Neural crest cell (in vitro differentiated cells): ENCODE measurements around the gene ADCY3. TPM values are rescaled to one million over a fixed set of nuclear protein-coding genes. Genes with fewer than 3 reads are reported as not detected.

Experiments used
- DNase-seq: peaks from one replicate; pipeline ENCODE4 v3.0.0; 2021; ENCODE audit warnings: low read depth, mixed read lengths, low spot score
- H3K27ac Mint-ChIP-seq: one replicate; pipeline ENCODE4 v1.8.0; 2021; ENCODE audit warnings: mild to moderate bottlenecking, mixed read lengths; ENCODE audit not compliant: unreplicated experiment
- H3K27me3 Mint-ChIP-seq: 2 replicates; pipeline ENCODE4 v1.8.0; 2021; ENCODE audit warnings: low read depth, mild to moderate bottlenecking, mixed read lengths
- H3K36me3 Mint-ChIP-seq: 2 replicates; pipeline ENCODE4 v1.8.0; 2021; ENCODE audit warnings: low read depth, mild to moderate bottlenecking, mixed read lengths
- H3K4me1 Mint-ChIP-seq: 2 replicates; pipeline ENCODE4 v1.8.0; 2021; ENCODE audit warnings: mixed read lengths
- H3K4me3 Mint-ChIP-seq: one replicate; pipeline ENCODE4 v1.8.0; 2021; ENCODE audit warnings: mild to moderate bottlenecking, mixed read lengths
- H3K9me3 Mint-ChIP-seq: 2 replicates; pipeline ENCODE4 v1.8.0; 2021; ENCODE audit warnings: mixed read lengths
- total RNA-seq: library from RNA; stranded (reverse); gene quantifications from 2 replicates; pipeline ENCODE4 v1.2.1, GENCODE V29; 2021
- TF ChIP-seq, protein P1 (sequence below): fragments of 200-600 bp; sonication (generic); conservative IDR thresholded peaks from 2 replicates; pipeline ENCODE4 v1.5.0; 2021; ENCODE audit warnings: antibody characterized with exemption, mild to moderate bottlenecking

Gene ADCY3
- total RNA-seq, 1 donor from 2014 or later, result 49.2 TPM

DNA sequence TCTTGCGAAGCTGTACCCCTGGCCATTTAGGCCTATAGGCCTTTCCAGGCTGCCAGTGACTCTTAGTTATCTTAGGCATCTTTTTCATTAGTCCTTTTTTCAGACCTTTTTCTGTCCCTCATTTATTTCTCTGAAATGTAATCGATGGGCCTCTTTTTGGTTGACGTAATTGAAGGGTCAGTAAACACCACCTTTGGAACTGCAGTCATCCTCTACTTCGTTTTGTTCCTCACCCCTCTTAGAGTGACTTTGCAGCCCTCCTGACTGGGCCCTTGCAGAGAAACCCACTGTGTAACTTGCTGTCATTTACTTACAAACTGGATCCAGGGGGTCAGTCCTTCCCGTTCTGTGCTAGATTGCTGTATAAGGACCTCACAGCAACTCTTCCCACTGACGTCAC lies 103.6 kb downstream of the ADCY3 start:
- Mint-ChIP-seq H3K4me1 (peaks cover 6% of the 10 kb centered on the region), H3K27ac (no peak overlapping the region), H3K36me3 (peaks cover 44% of the 10 kb centered on the region), H3K4me3 (no peak overlapping the region), H3K9me3 (no peaks in the 10 kb centered on the region), H3K27me3 (peaks cover 2% of the 10 kb centered on the region)
- TF ChIP-seq, protein P1, sequence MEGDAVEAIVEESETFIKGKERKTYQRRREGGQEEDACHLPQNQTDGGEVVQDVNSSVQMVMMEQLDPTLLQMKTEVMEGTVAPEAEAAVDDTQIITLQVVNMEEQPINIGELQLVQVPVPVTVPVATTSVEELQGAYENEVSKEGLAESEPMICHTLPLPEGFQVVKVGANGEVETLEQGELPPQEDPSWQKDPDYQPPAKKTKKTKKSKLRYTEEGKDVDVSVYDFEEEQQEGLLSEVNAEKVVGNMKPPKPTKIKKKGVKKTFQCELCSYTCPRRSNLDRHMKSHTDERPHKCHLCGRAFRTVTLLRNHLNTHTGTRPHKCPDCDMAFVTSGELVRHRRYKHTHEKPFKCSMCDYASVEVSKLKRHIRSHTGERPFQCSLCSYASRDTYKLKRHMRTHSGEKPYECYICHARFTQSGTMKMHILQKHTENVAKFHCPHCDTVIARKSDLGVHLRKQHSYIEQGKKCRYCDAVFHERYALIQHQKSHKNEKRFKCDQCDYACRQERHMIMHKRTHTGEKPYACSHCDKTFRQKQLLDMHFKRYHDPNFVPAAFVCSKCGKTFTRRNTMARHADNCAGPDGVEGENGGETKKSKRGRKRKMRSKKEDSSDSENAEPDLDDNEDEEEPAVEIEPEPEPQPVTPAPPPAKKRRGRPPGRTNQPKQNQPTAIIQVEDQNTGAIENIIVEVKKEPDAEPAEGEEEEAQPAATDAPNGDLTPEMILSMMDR, result no peak
- no peak for DNase-seq

DNA sequence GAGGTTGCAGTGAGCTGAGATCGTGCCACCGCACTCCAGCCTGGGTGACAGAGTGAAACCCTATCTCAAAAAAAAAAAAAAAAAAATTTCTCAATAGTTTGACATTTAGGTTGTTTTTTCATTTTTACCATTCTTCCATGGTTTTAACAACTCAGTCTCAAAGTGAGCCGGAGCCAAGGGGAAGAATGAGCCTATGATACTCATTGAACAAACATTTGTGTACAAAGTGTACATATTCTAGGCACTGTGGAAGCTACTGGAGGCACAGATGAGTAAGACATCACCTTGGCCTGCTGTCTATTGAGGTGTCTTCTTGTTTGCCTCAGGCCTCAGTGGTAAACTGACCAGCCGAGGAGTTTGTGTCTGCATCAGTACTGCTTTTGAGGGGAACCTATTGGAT lies 104.9 kb downstream of the ADCY3 start:
- peaks cover 37% of the 10 kb centered on the region for H3K36me3 Mint-ChIP-seq
- H3K4me3 Mint-ChIP-seq, result no peak overlapping the region
- no peaks in the 10 kb centered on the region for H3K4me1 Mint-ChIP-seq
- H3K9me3 Mint-ChIP-seq, result no peaks in the 10 kb centered on the region
- no peaks in the 10 kb centered on the region for H3K27me3 Mint-ChIP-seq
- DNase-seq, result no peak
- no peak overlapping the region for H3K27ac Mint-ChIP-seq
- TF ChIP-seq, protein P1, result no peak

DNA sequence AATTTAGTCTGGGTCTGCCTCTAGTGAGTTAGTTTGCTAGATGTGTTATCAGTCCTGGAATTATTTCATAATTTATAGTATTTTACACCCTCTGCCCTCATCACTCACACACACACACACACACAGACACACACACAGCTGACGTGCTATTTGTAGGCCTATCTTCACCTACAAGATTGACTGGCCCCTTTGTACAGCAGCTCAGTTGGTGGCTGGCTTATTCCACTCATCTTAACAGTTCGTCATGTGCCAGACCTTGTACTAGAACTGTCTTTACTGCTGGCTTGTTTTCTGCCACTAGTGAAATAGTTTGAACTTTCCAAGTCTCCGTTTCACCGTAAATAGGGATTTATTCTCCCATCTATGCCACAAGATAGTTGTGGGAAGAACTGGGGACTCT lies 105.5 kb downstream of the ADCY3 start:
- TF ChIP-seq, protein P1, result no peak
- H3K4me1 Mint-ChIP-seq, result no peaks in the 10 kb centered on the region
- no peak for DNase-seq
- H3K4me3 Mint-ChIP-seq, result no peak overlapping the region
- H3K27ac Mint-ChIP-seq, result no peak overlapping the region
- H3K27me3 Mint-ChIP-seq, result no peaks in the 10 kb centered on the region
- peaks cover 34% of the 10 kb centered on the region for H3K36me3 Mint-ChIP-seq
- H3K9me3 Mint-ChIP-seq, result no peaks in the 10 kb centered on the region

DNA sequence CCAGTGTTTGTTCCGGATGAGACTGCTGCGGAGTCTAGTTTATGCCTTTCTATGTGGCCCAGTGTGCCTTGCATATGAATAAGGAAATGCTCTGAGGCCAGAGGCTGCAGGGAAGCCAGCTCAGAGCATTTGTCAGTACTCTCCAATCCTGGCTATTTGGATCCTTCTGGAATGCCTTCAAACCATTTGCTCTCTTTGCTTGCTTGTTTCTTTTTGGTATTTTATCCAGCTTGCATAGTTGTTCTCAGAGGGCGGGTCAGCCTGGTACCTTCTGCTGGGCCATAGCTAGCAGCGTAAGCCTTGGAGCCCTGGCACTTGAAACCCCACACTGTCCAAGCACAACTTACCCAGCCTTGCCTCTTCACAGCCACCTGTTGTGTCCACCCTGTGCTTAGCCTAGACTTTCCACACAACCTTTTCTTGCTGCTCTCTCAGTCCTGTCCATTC lies 106.3 kb downstream of the ADCY3 start:
- Mint-ChIP-seq H3K27ac (no peak overlapping the region), H3K4me1 (peaks cover 3% of the 10 kb centered on the region), H3K36me3 (peaks cover 28% of the 10 kb centered on the region), H3K27me3 (no peaks in the 10 kb centered on the region), H3K9me3 (no peaks in the 10 kb centered on the region), H3K4me3 (no peak overlapping the region)
- TF ChIP-seq, protein P1, result no peak
- no peak for DNase-seq

DNA sequence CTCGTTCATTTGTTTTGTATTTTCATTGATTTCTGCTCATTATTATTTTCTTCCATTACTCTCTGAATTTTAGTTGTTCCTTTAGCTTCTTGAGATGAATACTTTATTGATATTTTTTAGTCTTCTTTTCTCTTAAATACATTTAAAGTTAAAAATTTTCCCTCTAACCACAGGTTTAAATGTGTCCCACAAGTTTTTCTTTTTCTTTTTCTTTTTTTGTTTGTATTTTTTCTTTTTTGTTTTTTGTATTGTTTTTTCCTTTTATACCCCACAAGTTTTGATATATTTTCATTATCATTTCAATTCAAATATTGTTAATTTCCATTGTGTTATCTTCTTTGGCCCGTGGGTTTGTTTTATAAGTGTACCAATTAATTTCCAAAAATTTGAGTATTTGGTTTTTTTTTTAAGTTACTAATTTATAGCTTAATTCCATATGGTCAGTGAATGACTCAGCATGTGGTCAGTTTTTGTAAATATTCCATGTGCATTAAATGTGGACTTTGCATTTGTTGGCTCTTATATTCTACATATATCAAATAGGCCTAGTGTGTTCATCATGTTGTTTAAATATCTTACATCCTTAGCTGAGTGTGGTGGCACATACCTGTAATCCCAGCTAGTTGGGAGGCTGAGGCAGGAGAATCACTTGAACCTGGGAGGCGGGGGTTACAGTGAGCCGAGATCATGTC lies 110.6 kb downstream of the ADCY3 start:
- Mint-ChIP-seq H3K4me3 (no peak overlapping the region), H3K4me1 (peaks cover 6% of the 10 kb centered on the region), H3K9me3 (peaks cover 10% of the 10 kb centered on the region), H3K27ac (no peak overlapping the region), H3K36me3 (peaks cover 46% of the 10 kb centered on the region), H3K27me3 (no peaks in the 10 kb centered on the region)
- TF ChIP-seq, protein P1, result no peak
- DNase-seq, result no peak
